Heart left ventricle (tissue), 16 donors: Measurements from ENCODE around the gene CHST6. TPM values are rescaled to one million over a fixed set of nuclear protein-coding genes. Genes with fewer than 3 reads are reported as not detected.

Experiments used
- ATAC-seq, 4 donors: fragments of 200-7000 bp; cut with Tn5 transposase; one replicate each; pipeline ENCODE4 v1.9.1; 2020 to 2022; ENCODE audit warnings: moderate library complexity in 4 of 4, mild to moderate bottlenecking in 3 of 4, moderate number of reproducible peaks in 1 of 4
- DNase-seq, 5 donors: peaks; one replicate each; pipeline ENCODE4 v3.0.0-alpha.2; 2020
- H3K27ac ChIP-seq, 12 donors: fragments of 200-600 bp; sonication (generic) in 4 of 12; one replicate each; pipeline versions ENCODE4 v1.5.0 to v1.8.0; 2016 to 2022; ENCODE audit warnings: mild to moderate bottlenecking in 2 of 12
- H3K27me3 ChIP-seq, 9 donors: fragments of 200-600 bp; sonication (generic) in 2 of 9; one replicate each; pipeline versions ENCODE4 v1.5.1 to v1.8.0; 2016 to 2022; ENCODE audit warnings: mild to moderate bottlenecking in 3 of 9
- H3K36me3 ChIP-seq, 9 donors: fragments of 200-600 bp; sonication (generic) in 2 of 9; one replicate each; pipeline versions ENCODE4 v1.5.0 to v1.8.0; 2018 to 2022; ENCODE audit warnings: mild to moderate bottlenecking in 2 of 9
- H3K4me1 ChIP-seq, 12 donors: fragments of 200-600 bp; sonication (generic) in 4 of 12; one replicate each; pipeline versions ENCODE4 v1.5.0 to v1.8.0; 2016 to 2022; ENCODE audit warnings: mild to moderate bottlenecking in 3 of 12
- H3K4me3 ChIP-seq, 12 donors: fragments of 200-600 bp; sonication (generic) in 4 of 12; one replicate each; pipeline versions ENCODE4 v1.5.0 to v1.8.0; 2017 to 2022; ENCODE audit warnings: mild to moderate bottlenecking in 9 of 12, moderate library complexity in 4 of 12
- H3K9me3 ChIP-seq, 12 donors: fragments of 200-600 bp; sonication (generic) in 4 of 12; one replicate each; pipeline versions ENCODE4 v1.5.0 to v1.8.0; 2016 to 2022; ENCODE audit warnings: mild to moderate bottlenecking in 1 of 12
- CTCF ChIP-seq, 12 donors: fragments of 200-600 bp; sonication (generic) in 4 of 12; IDR thresholded peaks; one replicate each; pipeline versions ENCODE4 v1.5.0 to v1.8.0; 2018 to 2022; ENCODE audit warnings: antibody characterized with exemption in 12 of 12, mild to moderate bottlenecking in 5 of 12
- POLR2A ChIP-seq, 2 donors: fragments of 450-650 bp; IDR thresholded peaks; one replicate each; pipeline ENCODE4 v1.6.1; 2017; ENCODE audit warnings: antibody characterized with exemption in 2 of 2, mild to moderate bottlenecking in 2 of 2, moderate library complexity in 2 of 2
- WGBS, 4 donors: extraction: QIAGEN DNeasy Blood & Tissue Kit in 2 of 4; methylation state at CpG; one replicate each; pipeline versions ENCODE4 v1.1.5 to v1.1.7; 2013 to 2018; 5-methylcytosine and 5-hydroxymethylcytosine counted together
- intact Hi-C, 10 donors: fragments of 100-400 bp; cut with DNase I; formaldehyde crosslinking; loops; one replicate each; pipeline versions ENCODE4 v1.11.1 to v1.14.2; 2022
- polyA plus RNA-seq, 2 donors: library from polyadenylated mRNA; stranded (reverse); fragments of 200-250 nt; gene quantifications; one replicate each; pipeline ENCODE4 v1.2.3, GENCODE V29; 2013
- total RNA-seq, 9 donors: library from RNA; depleted of rRNA in 2 of 9; stranded (reverse); fragments of >200 nt in 2 of 9; fragmentation: NEBNext Ultra II Directional in 3 of 9; extraction: Animal tissue kit (Norgen Biotek cat#: 25700) in 3 of 9; gene quantifications; one replicate each; pipeline versions ENCODE4 v1.1.0 to v1.2.4, GENCODE V29; 2016 to 2023
- donor health status: ischemic (EF 13 %, LVEDD 7.1; RV severe dilation, severe dysfunction).
- donor health status: healthy with polysubstance abuse.
- donor health status: DM: no; HTN: yes; CAD: no.
- donor health status: DM: no; HTN: no; CAD: no.
- donor health status: ischemic (EF 25% LVEDD 6.9; RV normal size, moderate dysfunction).
- donor health status: ischemic (EF 25% LVEDD 5.7; RV mildly dilated, moderate dysfunction).
- donor health status: healthy.
- donor health status: DM: yes; HTN: yes; CAD: no.
- donor health status: ischemic (EF 35%, LVEDD 5.7; RV mildly dilated, moderate dysfunction).
- donor health status: nonischemic (EF 11% LVEDD 7.7; RV severe dilation, severe dysfunction).
- donor health status: DM: yes; HTN: yes; CAD: no.
- donor health status: PGD.
- donor health status: ischemic (EF 29% LVEDD 5.4; RV normal size, mild dysfunction).
- donor health status: nonischemic (EF 23%, LVEDD 6.1; RV moderate dilation, normal function).

CHST6 gene
- total and polyA plus RNA-seq, 11 donors: 0.32 to 1.8 (median 0.88) TPM

GRCh38 chr16:75458439-75458838 is 36.8 kb downstream of the CHST6 start:
- Histone ChIP-seq H3K36me3 (no peaks in the 10 kb centered on the region), H3K27ac (no peak overlapping the region), H3K4me3 (no peak overlapping the region), H3K27me3 (no peaks in the 10 kb centered on the region), H3K4me1 (peaks cover 0 to 66% (median 29%) of the 10 kb centered on the region in 12 donors), H3K9me3 (no peaks in the 10 kb centered on the region)
- no peak for ATAC-seq
- 89 to 99% (median 96%) methylated on average over 2 of the region's 2 CpGs for WGBS, 4 donors
- intact Hi-C loops: no loop called here
- TF ChIP-seq CTCF (IDR thresholded peaks at IDR 0.05) (no peak), POLR2A (IDR thresholded peaks at IDR 0.05) (no peak)
- no peak for DNase-seq

- no peaks in the 10 kb centered on the region for H3K36me3 ChIP-seq
- intact Hi-C loops: no loop called here
- H3K4me3 ChIP-seq: no peak overlapping the region
- no peak for TF ChIP-seq POLR2A (IDR thresholded peaks at IDR 0.05)
- no peak for TF ChIP-seq CTCF (IDR thresholded peaks at IDR 0.05)
- no peak for DNase-seq
- H3K27ac ChIP-seq: no peak overlapping the region
- no peaks in the 10 kb centered on the region for H3K9me3 ChIP-seq
- H3K4me1 ChIP-seq: peaks cover 0 to 65% (median 30%) of the 10 kb centered on the region in 12 donors
- WGBS, 4 donors: 92 to 95% (median 94%) methylated on average over 4 of the region's 4 CpGs
- no peaks in the 10 kb centered on the region for H3K27me3 ChIP-seq
- ATAC-seq: no peak
These were observed 37.2 kb downstream of the CHST6 start for GRCh38 chr16:75458029-75458428.

GRCh38 chr16:75457485-75458021 is 37.7 kb downstream of the CHST6 start:
- WGBS, 4 donors: 94 to 99% (median 96%) methylated on average over 5 of the region's 5 CpGs
- Histone ChIP-seq H3K27ac (peak overlapping the region in 2 of 12 donors; percentile 28 to 42), H3K9me3 (no peaks in the 10 kb centered on the region), H3K27me3 (no peaks in the 10 kb centered on the region), H3K36me3 (no peaks in the 10 kb centered on the region), H3K4me3 (no peak overlapping the region), H3K4me1 (peaks cover 0 to 64% (median 28%) of the 10 kb centered on the region in 12 donors)
- intact Hi-C loops: no loop called here
- DNase-seq: no peak
- no peak for ATAC-seq
- TF ChIP-seq POLR2A (IDR thresholded peaks at IDR 0.05): no peak
- no peak for TF ChIP-seq CTCF (IDR thresholded peaks at IDR 0.05)

GRCh38 chr16:75456971-75457370 is 38.3 kb downstream of the CHST6 start:
- no peaks in the 10 kb centered on the region for H3K27me3 ChIP-seq
- intact Hi-C loops: no loop called here
- TF ChIP-seq CTCF (IDR thresholded peaks at IDR 0.05) (no peak), POLR2A (IDR thresholded peaks at IDR 0.05) (no peak)
- no peaks in the 10 kb centered on the region for H3K9me3 ChIP-seq
- no peaks in the 10 kb centered on the region for H3K36me3 ChIP-seq
- DNase-seq: no peak
- no peak overlapping the region for H3K4me3 ChIP-seq
- ATAC-seq: peak in 1 of 4 donors; percentile 40
- WGBS, 4 donors: 50 to 92% (median 60%) methylated on average over 1 of the region's 1 CpG
- H3K27ac ChIP-seq: peak overlapping the region in 3 of 12 donors; percentile 21 to 42 (median 28)
- H3K4me1 ChIP-seq: peaks cover 0 to 62% (median 28%) of the 10 kb centered on the region in 12 donors
